Testis (tissue), 5 donors: Measurements from ENCODE around the gene CCNYL1. TPM values are rescaled to one million over a fixed set of nuclear protein-coding genes. Genes with fewer than 3 reads are reported as not detected.

Experiments used
- DNase-seq: peaks from one replicate; pipeline ENCODE4 v3.0.0-alpha.2; 2019
- H3K27ac ChIP-seq, 2 donors: fragments of 200-600 bp; sonication (generic); one replicate each; pipeline ENCODE4 v1.5.1; 2019
- H3K27me3 ChIP-seq: fragments of 200-600 bp; sonication (generic); one replicate; pipeline ENCODE4 v1.5.1; 2019
- H3K36me3 ChIP-seq: fragments of 200-600 bp; sonication (generic); one replicate; pipeline ENCODE4 v1.5.1; 2017; ENCODE audit warnings: low read depth; ENCODE audit errors: missing control alignments
- H3K4me1 ChIP-seq: fragments of 200-600 bp; sonication (generic); one replicate; pipeline ENCODE4 v1.5.1; 2019
- H3K4me3 ChIP-seq, 2 donors: fragments of 200-600 bp; sonication (generic); one replicate each; pipeline ENCODE4 v1.5.1; 2017 to 2019
- H3K9me3 ChIP-seq: fragments of 200-600 bp; sonication (generic); one replicate; pipeline ENCODE4 v1.5.1; 2017
- CTCF ChIP-seq, 3 experiments: fragments of 450-650 bp in 2 of 3; fragments of 200-600 bp in 1 of 3; sonication (generic) in 1 of 3; IDR thresholded peaks; one replicate each; pipeline ENCODE4 v1.5.1; 2016 to 2019; ENCODE audit warnings: antibody characterized with exemption in 3 of 3, mild to moderate bottlenecking in 2 of 3, moderate library complexity in 1 of 3
- POLR2A ChIP-seq: fragments of 450-650 bp; IDR thresholded peaks from one replicate; pipeline ENCODE4 v1.6.1; 2017; ENCODE audit warnings: antibody characterized with exemption, mild to moderate bottlenecking, moderate library complexity
- WGBS, 2 donors: methylation state at CpG; one replicate each; pipeline ENCODE4 v1.1.5; 2018; 5-methylcytosine and 5-hydroxymethylcytosine counted together
- intact Hi-C: fragments of 100-400 bp; cut with DNase I; formaldehyde crosslinking; loops from one replicate; pipeline ENCODE4 v1.15.1; 2023; ENCODE audit warnings: low total_unique reads
- long read RNA-seq, 2 donors: transcript quantifications; one replicate each; lab custom pipeline, GENCODE V29; 2026
- polyA plus RNA-seq: library from polyadenylated mRNA; stranded (reverse); fragments of 350-450 nt; fragmentation: Illumina TruSeq; extraction: RNeasy Lipid Tissue Mini Kit (QIAGEN cat#74804); gene quantifications from one replicate; pipeline ENCODE4 v1.2.3, GENCODE V29; 2014; ENCODE audit warnings: low read depth, low replicate concordance; ENCODE audit not compliant: insufficient read depth
- total RNA-seq, 2 donors: library from RNA; depleted of rRNA; stranded (reverse); fragments of >200 nt; gene quantifications; one replicate each; pipeline ENCODE4 v1.2.3, GENCODE V29; 2016

CCNYL1 gene
- total RNA-seq: 10 to 100 TPM; 13.8 to 25.6 TPM
- polyA plus RNA-seq: 32.5 TPM
- long read RNA-seq, donor 1, partial matches to known transcripts: 0 of 4 reads
- long read RNA-seq, donor 1, other reads (novel, unspliced or antisense): 0 of 4 reads
- long read RNA-seq, donor 2, partial matches to known transcripts: 0 of 5 reads
- long read RNA-seq, donor 2, other reads (novel, unspliced or antisense): 0 of 5 reads

GRCh38 chr2:207710814-207711740 is at the start of gene CCNYL1:
CCNYL1 (plus strand) TSS chr2:207711640; CDS start chr2:207711897, 257 bp downstream.
- H3K36me3 ChIP-seq: no peaks in the 10 kb centered on the region
- no peaks in the 10 kb centered on the region for H3K27me3 ChIP-seq
- peak within 1 kb of the TSS; percentile 71 to 83 for H3K27ac ChIP-seq
- peak; percentile 99 for DNase-seq
- H3K4me1 ChIP-seq: peaks cover 5% of the 10 kb centered on the region
- 0 to 1% methylated on average over 19 to 37 of the region's 60 CpGs for WGBS, 2 donors
- TF ChIP-seq POLR2A (peak; percentile 81), CTCF (IDR thresholded peaks at IDR 0.05) (peak in 2 of 3 experiments; percentile 8 to 52)
- intact Hi-C loops: loop anchor here (5.0 kb wide), 1 partner anchor 84 kb away; the partner anchor contains the start of gene METTL21A
- peak within 1 kb of the TSS; percentile 84 to 86 for H3K4me3 ChIP-seq
- H3K9me3 ChIP-seq: no peaks in the 10 kb centered on the region

- Histone ChIP-seq H3K9me3 (no peaks in the 10 kb centered on the region), H3K4me1 (no peaks in the 10 kb centered on the region), H3K27ac (no peak overlapping the region), H3K36me3 (no peaks in the 10 kb centered on the region), H3K4me3 (no peak overlapping the region), H3K27me3 (no peaks in the 10 kb centered on the region)
- intact Hi-C loops: no loop called here
- DNase-seq: no peak
- WGBS, 2 donors: 84 to 87% methylated on average over 2 of the region's 2 CpGs
- no peak for TF ChIP-seq POLR2A
- no peak for TF ChIP-seq CTCF (IDR thresholded peaks at IDR 0.05)
These were observed 49.2 kb upstream of the CCNYL1 start for GRCh38 chr2:207662203-207662602.

GRCh38 chr2:207663870-207664545 is 47.4 kb upstream of the CCNYL1 start:
- H3K27ac ChIP-seq: no peak overlapping the region
- intact Hi-C loops: no loop called here
- no peak overlapping the region for H3K4me3 ChIP-seq
- TF ChIP-seq POLR2A: no peak
- TF ChIP-seq CTCF (IDR thresholded peaks at IDR 0.05): no peak
- H3K9me3 ChIP-seq: no peaks in the 10 kb centered on the region
- H3K36me3 ChIP-seq: no peaks in the 10 kb centered on the region
- no peaks in the 10 kb centered on the region for H3K4me1 ChIP-seq
- 67 to 71% methylated on average over 5 of the region's 5 CpGs for WGBS, 2 donors
- no peaks in the 10 kb centered on the region for H3K27me3 ChIP-seq
- DNase-seq: no peak

GRCh38 chr2:207670887-207671286 is 40.6 kb upstream of the CCNYL1 start:
- Histone ChIP-seq H3K9me3 (no peaks in the 10 kb centered on the region), H3K27me3 (no peaks in the 10 kb centered on the region), H3K36me3 (no peaks in the 10 kb centered on the region), H3K4me1 (no peaks in the 10 kb centered on the region), H3K4me3 (no peak overlapping the region), H3K27ac (no peak overlapping the region)
- WGBS, 2 donors: 53 to 54% methylated on average over 6 of the region's 6 CpGs
- no peak for DNase-seq
- intact Hi-C loops: no loop called here
- TF ChIP-seq CTCF (IDR thresholded peaks at IDR 0.05) (no peak), POLR2A (no peak)
